Breast epithelium (tissue), 3 donors: ENCODE results near the gene PDCD10.

Source experiments
- POLR2A ChIP-seq: fragments of 450-650 bp; IDR thresholded peaks from one replicate; pipeline ENCODE4 v1.6.1; 2016; ENCODE audit warnings: antibody characterized with exemption, mild to moderate bottlenecking, moderate library complexity
- POLR2AphosphoS5 ChIP-seq, 3 donors: sonication (generic); formaldehyde crosslinking; IDR thresholded peaks; one replicate each; pipeline ENCODE4 v1.6.1; 2017; ENCODE audit warnings: antibody characterized with exemption in 3 of 3
- TF ChIP-seq, protein P1 (sequence below), 3 donors: fragments of 450-650 bp; IDR thresholded peaks; one replicate each; pipeline ENCODE4 v1.5.1; 2016 to 2017; ENCODE audit warnings: antibody characterized with exemption in 3 of 3, mild to moderate bottlenecking in 3 of 3, moderate library complexity in 3 of 3

DNA sequence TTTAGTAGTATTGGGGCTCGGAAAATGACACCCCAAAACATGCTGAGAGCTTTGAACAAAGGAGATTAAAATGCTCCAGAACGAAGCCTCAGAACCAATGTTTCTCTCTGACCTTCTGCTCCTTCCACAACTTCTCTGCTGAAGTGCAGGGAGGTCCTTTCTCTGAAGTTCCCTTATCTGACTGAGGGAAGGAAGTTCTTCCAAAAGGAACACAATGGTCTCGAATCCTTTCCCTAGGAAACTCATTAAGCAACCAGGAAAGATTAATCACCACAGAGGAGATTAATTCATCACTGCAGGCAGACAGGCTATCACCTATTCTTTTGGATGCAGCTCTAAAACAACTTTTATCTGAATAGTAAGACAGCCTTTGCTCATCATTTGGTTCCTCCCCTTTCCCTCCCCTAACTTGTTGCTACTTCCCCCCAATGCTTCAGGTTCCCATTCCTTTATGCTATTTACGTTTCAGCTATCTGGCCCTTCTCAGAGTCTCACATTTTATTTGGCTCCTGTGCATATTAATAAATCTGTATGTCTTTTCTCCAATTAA, 62.7 kb downstream of the PDCD10 start:
- TF ChIP-seq POLR2A: no peak
- TF ChIP-seq, protein P1, sequence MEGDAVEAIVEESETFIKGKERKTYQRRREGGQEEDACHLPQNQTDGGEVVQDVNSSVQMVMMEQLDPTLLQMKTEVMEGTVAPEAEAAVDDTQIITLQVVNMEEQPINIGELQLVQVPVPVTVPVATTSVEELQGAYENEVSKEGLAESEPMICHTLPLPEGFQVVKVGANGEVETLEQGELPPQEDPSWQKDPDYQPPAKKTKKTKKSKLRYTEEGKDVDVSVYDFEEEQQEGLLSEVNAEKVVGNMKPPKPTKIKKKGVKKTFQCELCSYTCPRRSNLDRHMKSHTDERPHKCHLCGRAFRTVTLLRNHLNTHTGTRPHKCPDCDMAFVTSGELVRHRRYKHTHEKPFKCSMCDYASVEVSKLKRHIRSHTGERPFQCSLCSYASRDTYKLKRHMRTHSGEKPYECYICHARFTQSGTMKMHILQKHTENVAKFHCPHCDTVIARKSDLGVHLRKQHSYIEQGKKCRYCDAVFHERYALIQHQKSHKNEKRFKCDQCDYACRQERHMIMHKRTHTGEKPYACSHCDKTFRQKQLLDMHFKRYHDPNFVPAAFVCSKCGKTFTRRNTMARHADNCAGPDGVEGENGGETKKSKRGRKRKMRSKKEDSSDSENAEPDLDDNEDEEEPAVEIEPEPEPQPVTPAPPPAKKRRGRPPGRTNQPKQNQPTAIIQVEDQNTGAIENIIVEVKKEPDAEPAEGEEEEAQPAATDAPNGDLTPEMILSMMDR (IDR thresholded peaks at IDR 0.05): no peak
- TF ChIP-seq POLR2AphosphoS5 (IDR thresholded peaks at IDR 0.05): no peak
